Uterus (tissue), 2 donors: ENCODE results near the gene ZNF275.

Source experiments
- CTCF ChIP-seq, 4 experiments: fragments of 200-600 bp in 2 of 4; fragments of 450-650 bp in 2 of 4; sonication (generic) in 2 of 4; IDR thresholded peaks; one replicate each; pipeline ENCODE4 v1.5.1; 2016 to 2019; ENCODE audit warnings: antibody characterized with exemption in 4 of 4, mild to moderate bottlenecking in 2 of 4, moderate library complexity in 1 of 4
- POLR2A ChIP-seq, 2 donors: fragments of 450-650 bp; IDR thresholded peaks; one replicate each; pipeline ENCODE4 v1.6.1; 2016; ENCODE audit warnings: antibody characterized with exemption in 2 of 2, mild to moderate bottlenecking in 1 of 2, moderate library complexity in 1 of 2

- TF ChIP-seq CTCF (IDR thresholded peaks at IDR 0.05) (no peak), POLR2A (IDR thresholded peaks at IDR 0.05) (no peak)
Measured at GRCh38 chrX:153388722-153389459, 54.9 kb downstream of the ZNF275 start.
